HG03139 (cell line): ENCODE results near the gene TRPV3.

ENCODE experiments used
- ATAC-seq: cut with Tn5 transposase; IDR thresholded peaks from one replicate; pipeline ENCODE4 v1.9.1; 2021; ENCODE audit not compliant: unreplicated experiment

Gene TRPV3

DNA sequence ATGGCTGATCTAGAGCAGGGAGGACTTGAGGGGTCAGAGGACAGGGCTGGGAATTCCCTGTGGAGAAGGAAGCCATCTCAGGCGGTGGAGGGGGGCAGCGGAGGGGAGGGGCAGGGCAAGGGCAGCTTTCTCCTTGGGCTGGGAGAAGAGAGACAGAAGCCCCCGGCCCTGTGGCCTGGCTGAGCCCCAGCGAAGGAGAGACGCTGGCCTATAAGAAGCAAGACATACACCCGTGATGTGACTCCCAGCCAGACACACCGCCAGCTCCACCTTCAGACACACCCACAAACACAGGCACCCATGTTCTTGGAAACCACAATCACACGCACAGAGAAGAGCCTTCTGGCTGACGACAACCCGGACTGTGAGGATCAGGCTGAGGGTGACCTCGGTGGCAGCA lies 10.0 kb downstream of the TRPV3 start:
- no peak for ATAC-seq

DNA sequence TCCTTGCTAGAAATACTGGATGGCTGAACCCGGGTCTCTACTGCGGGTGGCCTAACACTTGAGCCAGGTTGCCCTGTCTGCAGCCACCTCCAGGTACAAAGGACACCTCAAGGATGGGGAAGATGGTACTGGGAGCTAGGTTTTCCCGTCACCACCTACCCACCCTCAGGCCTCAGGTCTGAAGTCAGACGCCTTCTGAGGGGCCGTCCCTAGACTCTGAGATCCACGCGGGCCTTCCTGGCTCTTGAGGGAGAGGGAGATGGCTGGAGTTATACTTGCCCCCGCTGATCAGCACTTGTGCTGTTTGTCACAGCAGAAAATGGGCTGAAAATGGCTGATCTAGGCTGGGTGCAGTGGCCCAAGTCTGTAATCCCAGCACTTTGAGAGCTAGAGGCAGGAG lies 10.6 kb downstream of the TRPV3 start:
- no peak for ATAC-seq

DNA sequence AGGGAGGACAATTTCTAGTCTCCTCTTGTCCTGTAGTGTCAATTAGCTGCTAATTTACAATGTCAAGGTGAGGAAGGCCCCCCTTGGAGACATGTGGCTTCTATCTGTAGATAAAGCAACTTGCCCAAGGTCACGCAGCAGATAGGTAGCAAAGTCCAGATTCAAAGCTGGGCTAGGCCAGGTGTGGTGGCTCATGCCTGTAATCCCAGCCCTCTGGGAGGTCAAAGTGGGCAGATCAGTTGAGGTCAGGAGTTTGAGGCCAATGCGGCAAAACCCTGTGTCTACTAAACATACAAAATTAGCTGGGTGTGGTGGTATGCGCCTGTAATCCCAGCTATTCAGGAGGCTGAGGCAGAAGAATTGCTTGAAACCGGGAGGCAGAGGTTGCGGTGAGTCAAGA lies 11.1 kb downstream of the TRPV3 start:
- ATAC-seq, result no peak

DNA sequence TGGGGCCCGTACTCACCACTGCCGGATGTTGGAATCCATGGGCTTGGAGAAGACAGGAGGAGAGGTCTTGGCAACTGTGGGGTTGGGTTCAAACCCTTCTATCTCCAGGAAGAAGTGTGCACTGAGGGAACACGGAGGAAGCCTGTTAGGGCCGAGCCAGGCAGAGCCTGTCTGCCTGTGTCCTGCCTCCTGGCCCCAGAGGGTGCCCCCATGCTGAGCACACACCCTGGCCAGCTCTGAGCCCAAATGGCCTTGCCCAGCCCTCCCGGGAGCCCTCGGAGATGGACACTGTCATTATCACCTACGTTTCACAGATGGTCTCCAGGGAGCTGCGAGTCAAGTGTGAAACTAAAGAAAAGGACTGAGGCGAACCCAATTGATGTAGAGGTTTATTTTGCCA lies 12.5 kb downstream of the TRPV3 start:
- ATAC-seq, result no peak

DNA sequence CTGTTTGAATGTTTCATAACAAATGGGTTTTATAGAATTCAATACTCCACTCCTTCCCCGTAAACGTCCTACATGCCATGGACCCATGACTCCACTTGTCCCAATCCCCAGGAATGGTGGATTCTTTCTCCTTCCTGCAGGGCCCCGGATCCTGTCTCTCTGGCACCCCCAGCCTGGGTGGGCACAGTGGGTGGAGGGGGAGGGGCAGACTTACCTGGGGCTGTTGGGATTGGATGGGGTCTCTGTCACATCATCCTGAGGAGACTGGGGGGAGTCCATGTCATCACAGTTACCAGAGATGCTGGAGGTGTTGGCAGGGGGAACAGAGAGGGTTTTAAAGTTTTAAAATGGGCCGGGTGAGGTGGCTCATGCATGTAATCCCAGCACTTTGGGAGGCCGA lies 13.2 kb downstream of the TRPV3 start:
- ATAC-seq, result no peak

DNA sequence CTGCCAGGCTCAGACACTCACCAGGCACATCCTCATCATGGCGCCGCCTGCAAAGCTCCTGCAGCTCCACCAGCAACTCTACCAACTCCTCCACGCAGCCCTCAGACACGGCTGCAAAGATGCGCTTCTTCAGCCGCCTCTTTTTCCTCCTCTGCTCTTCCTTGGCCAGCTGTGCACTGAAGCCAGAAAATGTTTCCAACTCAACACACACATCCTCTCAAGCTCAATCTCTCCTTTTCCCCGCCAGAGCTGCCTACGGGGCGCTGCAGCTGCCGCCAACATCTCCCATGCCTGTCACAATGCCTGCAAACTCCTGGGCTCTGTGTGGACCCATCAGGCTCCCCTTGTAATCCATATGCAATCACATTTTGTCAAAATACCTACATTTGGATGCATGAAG lies 14.2 kb downstream of the TRPV3 start:
- no peak for ATAC-seq

DNA sequence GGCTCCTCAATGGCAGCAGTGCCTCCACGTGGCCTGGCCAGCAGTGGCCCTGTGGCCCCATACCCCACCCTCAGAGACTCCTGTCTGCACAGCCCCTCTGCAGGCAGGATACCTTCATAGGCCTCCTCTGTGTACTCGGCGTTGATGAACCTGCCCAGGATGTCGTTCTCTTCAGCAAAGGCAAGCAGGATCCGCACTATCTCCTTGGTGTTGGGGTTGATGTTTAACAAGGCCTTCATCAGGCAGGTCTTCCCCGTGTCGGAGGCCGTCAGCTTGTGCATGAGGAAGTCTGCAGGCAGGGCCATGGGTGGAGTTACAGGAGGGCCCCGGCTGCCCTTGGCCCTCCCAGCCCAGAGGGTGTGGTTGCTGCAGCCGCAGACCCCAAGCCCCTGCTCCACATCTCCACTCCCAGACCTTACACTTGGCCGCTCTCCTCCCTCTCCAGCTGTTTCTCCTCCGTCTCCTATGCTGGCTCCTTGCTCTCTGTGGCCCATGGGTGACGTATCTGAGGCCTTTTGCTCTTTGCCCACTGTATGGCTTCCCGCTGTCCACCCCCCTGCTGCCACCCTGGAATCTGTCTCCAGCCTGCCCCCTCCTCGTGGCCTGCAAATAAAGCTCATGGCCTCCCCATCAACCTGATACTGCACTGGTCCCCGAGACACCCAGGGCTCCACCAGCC lies 15.1 kb downstream of the TRPV3 start:
- no peak for ATAC-seq

DNA sequence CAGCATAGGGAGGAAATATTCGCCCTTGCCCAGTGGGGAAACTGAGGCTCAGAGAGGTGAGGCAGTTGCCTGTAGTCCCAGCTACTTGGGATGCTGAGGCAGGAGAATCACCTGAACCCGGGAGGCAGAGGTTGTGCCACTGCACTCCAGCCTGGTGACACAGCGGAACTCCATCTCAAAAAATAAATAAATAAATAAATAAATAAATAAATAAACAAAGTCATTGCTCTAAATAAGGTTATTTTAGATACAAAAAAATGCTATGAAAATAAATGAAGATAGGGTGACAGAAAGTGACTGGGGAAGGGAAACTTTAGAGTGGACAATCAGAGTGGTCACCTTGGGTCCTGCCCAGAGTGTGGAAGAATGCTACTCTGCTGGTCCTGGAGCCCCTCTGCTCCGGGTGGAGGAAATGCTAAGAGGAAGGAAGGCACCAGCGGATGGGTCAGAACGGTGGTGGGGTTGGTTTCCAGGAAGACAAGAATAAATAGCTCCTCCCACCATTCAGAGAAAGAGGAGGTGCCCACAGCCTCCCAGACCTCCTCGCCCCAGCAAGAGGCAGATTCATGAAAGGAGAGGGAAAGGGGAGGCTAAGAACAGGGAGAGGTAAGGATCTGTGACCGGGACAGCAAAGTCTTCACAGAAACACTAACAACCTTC lies 17.6 kb downstream of the TRPV3 start:
- ATAC-seq, result no peak

DNA sequence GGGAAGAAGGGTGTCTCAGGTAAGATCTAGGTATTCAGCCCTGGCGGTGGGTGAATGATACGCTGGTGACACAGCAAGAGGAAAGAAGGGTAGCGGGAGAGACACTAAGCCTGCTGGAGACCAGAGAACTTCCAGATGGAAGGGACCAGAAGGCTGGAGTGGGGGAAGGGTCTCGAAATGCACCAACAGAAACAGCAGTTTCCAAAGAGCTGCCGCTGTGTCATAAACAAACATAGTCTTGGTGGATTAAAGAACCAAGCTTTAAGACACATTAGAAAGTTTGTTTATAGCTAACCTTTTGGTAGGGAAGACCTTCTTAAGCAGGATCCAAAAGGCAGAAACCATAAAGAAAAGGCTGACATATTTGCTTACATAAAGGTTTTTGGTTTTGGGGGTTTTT lies 20.9 kb downstream of the TRPV3 start:
- ATAC-seq, result no peak

DNA sequence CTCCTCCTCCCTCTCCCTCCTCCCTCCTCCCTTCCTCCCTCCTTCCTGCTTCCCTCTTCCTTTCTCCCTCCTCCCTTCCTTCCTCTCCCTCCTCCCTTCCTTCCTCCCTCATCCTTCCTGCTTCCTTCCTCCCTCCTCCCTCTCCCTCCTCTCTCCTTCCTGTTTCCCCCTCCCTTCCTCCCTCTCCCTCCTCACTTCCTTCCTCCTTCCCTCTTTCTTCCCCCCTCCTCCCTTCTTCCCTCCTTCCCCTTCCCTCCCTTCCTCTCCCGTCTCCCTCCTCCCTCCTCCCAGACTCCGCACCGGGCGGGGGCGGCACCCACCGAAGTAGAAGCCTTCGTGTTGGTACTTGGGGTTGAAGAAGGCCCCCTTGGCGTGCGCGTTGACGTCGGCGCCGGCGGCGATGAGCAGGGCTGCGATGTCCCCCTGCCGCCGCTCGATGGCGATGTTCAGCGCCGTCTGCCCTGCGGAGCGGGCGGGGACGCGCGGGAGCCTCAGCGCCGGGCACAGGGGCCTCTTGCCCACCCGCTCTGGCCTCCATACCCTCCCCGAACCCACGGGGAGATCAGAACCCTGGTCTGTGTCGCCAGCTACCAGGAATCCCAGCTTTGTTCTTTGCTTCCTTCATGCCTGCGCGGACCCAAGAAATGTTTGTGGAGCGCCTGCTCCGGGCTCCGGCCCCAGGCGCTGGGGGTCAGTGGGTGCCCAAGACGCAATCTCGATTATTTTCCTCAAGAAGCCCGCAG lies 22.2 kb downstream of the TRPV3 start:
- no peak for ATAC-seq

DNA sequence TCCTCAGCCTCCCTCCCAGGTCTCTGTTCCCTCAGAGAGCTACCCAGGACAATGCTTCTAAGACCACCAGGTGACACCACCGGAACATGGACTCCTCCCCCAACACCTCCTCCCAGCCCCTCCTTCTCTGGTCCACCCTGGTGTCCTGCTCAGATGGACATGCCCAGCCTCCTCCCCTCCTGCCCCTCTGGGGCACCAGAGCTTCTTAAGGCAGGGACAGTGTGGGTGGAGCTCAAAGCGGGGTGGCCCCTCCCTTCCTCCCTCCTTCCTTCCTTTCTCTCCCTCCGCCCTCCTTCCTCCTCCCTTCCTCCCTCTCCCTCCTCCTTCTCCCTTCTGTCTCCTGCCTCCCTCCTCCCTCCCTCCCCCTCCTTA lies 22.7 kb downstream of the TRPV3 start:
- no peak for ATAC-seq

DNA sequence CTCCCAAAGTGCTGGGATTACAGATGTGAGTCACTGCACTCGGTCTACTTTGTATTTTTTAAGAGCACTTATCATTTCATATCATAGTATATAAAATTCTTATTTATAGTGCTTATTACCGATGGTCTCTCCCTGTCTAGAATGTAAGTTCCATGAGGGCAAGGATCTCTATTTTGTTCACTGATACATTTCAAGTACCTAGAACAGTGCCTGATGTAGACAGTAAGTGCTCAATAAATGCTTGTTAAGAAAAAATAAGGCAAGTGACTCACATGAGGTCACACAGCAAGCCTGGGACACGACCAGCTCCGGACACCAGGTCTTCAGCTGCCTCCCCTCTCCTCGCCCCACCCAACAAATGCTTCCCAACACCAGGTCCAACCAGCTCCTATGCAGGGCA lies 23.9 kb downstream of the TRPV3 start:
- ATAC-seq, result no peak

DNA sequence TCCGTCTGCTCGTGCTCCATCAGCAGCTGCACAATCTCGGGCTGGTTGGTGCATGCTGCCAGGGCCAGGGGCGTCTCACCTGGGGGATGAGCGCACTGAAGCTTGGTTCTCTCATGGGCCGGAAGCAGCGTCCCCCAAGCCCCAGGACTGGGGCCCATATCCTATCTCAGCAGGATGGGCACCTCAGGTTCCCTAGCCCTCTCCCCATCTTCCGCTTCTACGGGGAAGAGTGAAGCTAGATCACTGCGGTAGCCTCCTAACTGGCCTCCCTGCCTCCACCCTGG lies 24.8 kb downstream of the TRPV3 start:
- ATAC-seq, result no peak

DNA sequence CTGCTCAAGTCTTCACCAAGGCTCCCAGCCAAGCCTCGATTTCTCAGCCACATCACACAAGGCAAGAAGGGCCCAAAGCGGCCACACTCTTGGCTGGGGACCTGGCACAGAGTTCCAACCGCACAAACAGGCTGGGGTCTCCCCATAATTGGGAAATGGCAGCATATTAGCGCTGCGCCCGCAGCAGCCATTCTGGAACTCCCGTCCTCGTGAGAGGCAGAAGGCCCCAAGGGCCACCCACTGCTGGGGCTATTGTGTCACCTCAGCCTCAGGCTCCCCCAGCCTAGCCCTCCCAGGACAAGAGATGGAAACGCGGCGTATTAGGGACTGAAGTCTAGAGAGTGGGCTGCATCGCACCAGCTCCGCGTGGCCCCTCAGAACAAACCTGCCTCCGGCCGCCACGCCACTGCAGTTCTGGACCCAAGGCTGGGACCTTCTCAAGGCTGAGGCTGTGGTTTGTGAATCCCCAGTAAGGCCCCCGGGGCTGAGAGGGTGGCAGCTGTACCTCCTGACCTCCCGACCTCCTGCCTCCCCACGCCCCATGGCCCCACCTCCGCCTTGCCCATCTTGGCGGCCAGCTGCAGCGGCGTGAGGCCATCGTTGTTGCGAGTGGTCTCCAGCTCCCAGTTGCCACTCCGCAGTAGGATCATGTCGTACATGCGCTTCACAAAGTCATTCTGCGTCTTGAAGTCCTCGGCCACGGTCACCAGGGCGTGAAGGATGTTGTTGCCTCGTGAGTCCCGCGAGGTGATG lies 25.3 kb downstream of the TRPV3 start:
- ATAC-seq, result no peak

DNA sequence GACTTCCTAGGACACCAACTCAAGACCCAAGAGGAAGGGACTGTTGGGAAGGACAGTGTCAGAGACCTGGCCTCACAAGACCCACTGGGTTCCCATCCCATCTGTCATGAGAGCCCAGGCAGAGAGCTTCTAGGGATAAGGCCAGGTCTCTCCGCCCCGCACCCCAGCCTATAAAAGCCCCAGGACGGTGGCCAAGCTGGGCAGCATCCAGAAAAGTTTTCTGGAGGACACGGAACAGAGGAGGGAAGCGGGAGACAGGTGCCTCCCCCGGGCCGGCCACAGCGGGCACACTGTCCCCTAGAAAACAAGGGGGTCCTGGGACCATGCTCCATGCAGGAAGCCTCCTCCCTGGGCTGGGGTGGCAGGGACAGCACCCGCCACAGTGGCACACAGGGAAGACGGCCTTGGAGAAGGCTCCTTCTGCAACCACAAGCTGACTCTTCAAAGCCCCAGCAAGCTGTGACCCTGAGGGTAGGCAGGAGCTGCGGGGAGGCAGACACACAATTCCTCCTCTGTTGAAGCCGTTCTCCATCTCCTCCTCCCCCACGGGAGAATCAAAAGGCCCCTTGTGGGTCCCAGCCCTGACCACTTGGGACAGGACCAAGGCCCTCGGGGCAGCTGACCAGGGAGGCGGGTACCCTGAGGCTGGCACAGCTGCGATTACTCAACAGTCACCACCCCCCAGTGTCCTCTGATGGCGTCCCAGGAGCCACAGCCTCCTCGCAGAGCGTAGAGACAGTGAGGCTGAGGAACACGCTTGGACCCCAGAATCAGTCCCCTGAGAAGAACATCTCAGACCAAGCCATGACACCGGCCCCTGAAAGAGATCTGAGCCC lies 26.1 kb downstream of the TRPV3 start:
- ATAC-seq, result no peak

DNA sequence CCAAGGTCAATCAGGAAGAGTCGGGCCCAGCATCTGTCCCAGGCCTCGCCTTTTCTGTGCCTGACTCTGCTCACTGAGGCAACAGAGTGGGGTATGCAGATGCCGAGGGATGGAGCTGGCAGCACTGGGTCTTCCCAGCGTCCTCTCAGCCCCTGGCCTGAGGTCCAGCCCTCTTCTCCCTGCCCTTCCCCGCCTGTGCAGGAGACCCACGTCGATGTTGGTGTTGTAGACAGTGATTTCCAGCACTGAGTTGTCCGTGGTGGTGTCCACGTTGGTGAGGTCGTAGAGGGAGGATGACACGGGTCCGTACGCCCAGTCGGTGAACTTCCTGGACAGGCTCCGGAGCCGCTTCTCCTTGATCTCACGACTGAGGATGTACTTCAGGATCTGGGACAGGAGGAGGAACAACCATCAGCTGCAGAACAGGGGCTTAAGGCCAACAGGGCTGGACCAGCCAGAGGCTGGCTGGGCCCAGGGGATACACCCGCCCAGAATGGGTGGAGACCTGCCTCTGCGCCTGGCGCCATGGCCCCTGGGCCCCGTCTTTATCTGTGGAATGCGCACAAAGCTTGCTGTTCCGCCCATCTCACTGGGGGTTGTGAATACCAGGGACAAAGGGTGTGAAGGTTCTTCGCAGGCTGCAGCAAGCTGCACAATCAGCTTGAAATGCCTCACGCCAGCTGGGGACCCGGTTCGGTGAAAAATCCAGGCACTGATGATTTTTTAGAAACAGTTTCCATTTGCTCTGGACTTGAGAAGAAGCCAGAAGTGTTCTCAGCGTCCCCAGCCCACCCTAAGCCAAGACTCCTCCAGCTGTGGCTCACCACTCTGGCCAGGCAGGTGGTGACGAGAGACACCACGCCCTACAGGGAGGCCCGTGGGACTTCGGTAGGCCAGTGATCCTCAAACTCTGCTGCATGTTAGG lies 27.5 kb downstream of the TRPV3 start:
- ATAC-seq, result no peak

DNA sequence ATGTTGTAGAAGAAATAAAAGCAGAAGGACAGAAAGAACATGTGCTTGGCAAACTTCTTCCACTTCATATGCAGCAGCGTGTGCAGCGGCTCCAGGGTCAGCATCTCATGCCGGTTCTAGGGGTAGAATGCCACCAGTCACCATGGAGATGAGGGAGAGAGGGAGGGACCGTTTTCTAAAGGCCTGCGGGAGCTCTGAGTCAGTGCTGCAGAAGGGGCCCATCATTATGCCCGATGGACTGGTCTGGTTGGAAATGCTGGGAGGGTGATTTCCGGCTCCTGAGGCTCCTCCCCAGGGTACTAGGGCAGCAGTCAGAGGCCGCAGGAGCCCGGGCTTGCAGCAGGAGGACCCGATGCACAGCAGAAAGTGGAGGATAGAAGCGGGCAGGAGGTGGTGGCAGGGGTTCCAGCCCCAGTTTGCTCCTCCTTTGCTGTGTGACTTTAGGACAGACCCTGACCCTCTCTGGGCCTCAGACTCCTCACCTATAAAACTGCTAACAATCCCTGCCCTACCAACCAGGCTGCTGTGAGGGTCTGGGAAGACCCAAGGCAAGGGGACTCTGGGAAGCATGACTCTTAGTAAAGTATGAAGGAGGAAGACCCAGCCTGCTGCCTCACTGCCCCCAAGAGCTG lies 28.6 kb downstream of the TRPV3 start:
- ATAC-seq, result no peak

DNA sequence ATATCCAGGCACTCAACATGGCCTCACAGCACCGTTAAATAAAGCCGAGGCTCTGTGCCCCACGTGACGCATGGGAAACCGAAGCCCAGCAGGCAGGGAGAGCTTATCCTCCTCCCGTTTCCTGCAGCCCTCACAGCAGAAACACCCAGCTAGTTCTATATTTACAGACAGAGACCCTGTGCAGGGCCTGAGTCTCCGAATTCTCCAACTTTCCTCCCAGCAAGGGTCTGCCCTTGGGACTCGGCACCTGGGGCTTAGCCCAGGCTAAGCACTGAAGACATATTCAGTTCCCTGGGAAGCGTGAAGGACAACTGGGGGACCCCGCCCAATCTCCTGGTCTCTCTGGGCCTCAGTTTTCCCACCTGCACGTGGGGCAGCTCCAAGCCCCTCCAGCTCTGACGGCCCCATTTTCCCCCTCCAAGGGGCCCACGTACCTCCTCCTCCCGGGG lies 29.2 kb downstream of the TRPV3 start:
- ATAC-seq, result no peak

DNA sequence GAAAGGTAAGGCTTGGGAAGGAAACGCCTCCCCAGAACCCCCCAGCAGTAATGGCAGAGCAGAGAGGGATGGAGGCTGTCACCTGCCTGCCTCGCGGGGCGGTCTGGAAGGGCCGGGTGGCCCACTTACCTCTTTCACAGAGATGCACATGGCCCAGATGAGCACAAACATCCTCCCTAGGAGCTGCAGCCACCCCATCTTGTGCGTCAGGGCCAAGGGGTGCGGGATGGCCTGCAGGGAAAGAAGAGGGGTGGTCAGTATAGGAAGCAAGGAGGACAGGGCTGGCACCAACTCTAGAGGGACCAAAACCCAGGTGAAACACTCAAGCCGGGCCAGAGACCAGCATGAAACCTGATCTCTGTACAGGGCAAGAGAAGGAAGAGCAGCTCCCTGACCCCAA lies 29.7 kb downstream of the TRPV3 start:
- ATAC-seq, result no peak
